Heart left ventricle (tissue), 16 donors: ENCODE results near the gene KSR2. TPM values are rescaled to one million over a fixed set of nuclear protein-coding genes. Genes with fewer than 3 reads are reported as not detected.

Experiments used
- ATAC-seq, 4 donors: fragments of 200-7000 bp; cut with Tn5 transposase; one replicate each; pipeline ENCODE4 v1.9.1; 2020 to 2022; ENCODE audit warnings: moderate library complexity in 4 of 4, mild to moderate bottlenecking in 3 of 4, moderate number of reproducible peaks in 1 of 4
- DNase-seq, 5 donors: peaks; one replicate each; pipeline ENCODE4 v3.0.0-alpha.2; 2020
- H3K27ac ChIP-seq, 12 donors: fragments of 200-600 bp; sonication (generic) in 4 of 12; one replicate each; pipeline versions ENCODE4 v1.5.0 to v1.8.0; 2016 to 2022; ENCODE audit warnings: mild to moderate bottlenecking in 2 of 12
- H3K27me3 ChIP-seq, 9 donors: fragments of 200-600 bp; sonication (generic) in 2 of 9; one replicate each; pipeline versions ENCODE4 v1.5.1 to v1.8.0; 2016 to 2022; ENCODE audit warnings: mild to moderate bottlenecking in 3 of 9
- H3K36me3 ChIP-seq, 9 donors: fragments of 200-600 bp; sonication (generic) in 2 of 9; one replicate each; pipeline versions ENCODE4 v1.5.0 to v1.8.0; 2018 to 2022; ENCODE audit warnings: mild to moderate bottlenecking in 2 of 9
- H3K4me1 ChIP-seq, 12 donors: fragments of 200-600 bp; sonication (generic) in 4 of 12; one replicate each; pipeline versions ENCODE4 v1.5.0 to v1.8.0; 2016 to 2022; ENCODE audit warnings: mild to moderate bottlenecking in 3 of 12
- H3K4me3 ChIP-seq, 12 donors: fragments of 200-600 bp; sonication (generic) in 4 of 12; one replicate each; pipeline versions ENCODE4 v1.5.0 to v1.8.0; 2017 to 2022; ENCODE audit warnings: mild to moderate bottlenecking in 9 of 12, moderate library complexity in 4 of 12
- H3K9me3 ChIP-seq, 12 donors: fragments of 200-600 bp; sonication (generic) in 4 of 12; one replicate each; pipeline versions ENCODE4 v1.5.0 to v1.8.0; 2016 to 2022; ENCODE audit warnings: mild to moderate bottlenecking in 1 of 12
- POLR2A ChIP-seq, 2 donors: fragments of 450-650 bp; IDR thresholded peaks; one replicate each; pipeline ENCODE4 v1.6.1; 2017; ENCODE audit warnings: antibody characterized with exemption in 2 of 2, mild to moderate bottlenecking in 2 of 2, moderate library complexity in 2 of 2
- WGBS, 4 donors: extraction: QIAGEN DNeasy Blood & Tissue Kit in 2 of 4; methylation state at CpG; one replicate each; pipeline versions ENCODE4 v1.1.5 to v1.1.7; 2013 to 2018; 5-methylcytosine and 5-hydroxymethylcytosine counted together
- intact Hi-C, 10 donors: fragments of 100-400 bp; cut with DNase I; formaldehyde crosslinking; loops; one replicate each; pipeline versions ENCODE4 v1.11.1 to v1.14.2; 2022
- polyA plus RNA-seq, 2 donors: library from polyadenylated mRNA; stranded (reverse); fragments of 200-250 nt; gene quantifications; one replicate each; pipeline ENCODE4 v1.2.3, GENCODE V29; 2013
- total RNA-seq, 9 donors: library from RNA; depleted of rRNA in 2 of 9; stranded (reverse); fragments of >200 nt in 2 of 9; fragmentation: NEBNext Ultra II Directional in 3 of 9; extraction: Animal tissue kit (Norgen Biotek cat#: 25700) in 3 of 9; gene quantifications; one replicate each; pipeline versions ENCODE4 v1.1.0 to v1.2.4, GENCODE V29; 2016 to 2023
- TF ChIP-seq, protein P1 (sequence below), 12 donors: fragments of 200-600 bp; sonication (generic) in 4 of 12; IDR thresholded peaks; one replicate each; pipeline versions ENCODE4 v1.5.0 to v1.8.0; 2018 to 2022; ENCODE audit warnings: antibody characterized with exemption in 12 of 12, mild to moderate bottlenecking in 5 of 12
- donor health status: ischemic (EF 13 %, LVEDD 7.1; RV severe dilation, severe dysfunction).
- donor health status: healthy with polysubstance abuse.
- donor health status: DM: no; HTN: yes; CAD: no.
- donor health status: DM: no; HTN: no; CAD: no.
- donor health status: ischemic (EF 25% LVEDD 6.9; RV normal size, moderate dysfunction).
- donor health status: ischemic (EF 25% LVEDD 5.7; RV mildly dilated, moderate dysfunction).
- donor health status: healthy.
- donor health status: DM: yes; HTN: yes; CAD: no.
- donor health status: ischemic (EF 35%, LVEDD 5.7; RV mildly dilated, moderate dysfunction).
- donor health status: nonischemic (EF 11% LVEDD 7.7; RV severe dilation, severe dysfunction).
- donor health status: DM: yes; HTN: yes; CAD: no.
- donor health status: PGD.
- donor health status: ischemic (EF 29% LVEDD 5.4; RV normal size, mild dysfunction).
- donor health status: nonischemic (EF 23%, LVEDD 6.1; RV moderate dilation, normal function).

Gene KSR2
- total and polyA plus RNA-seq, 11 donors = under 0.01 to 0.02 (median 0.02) TPM; not detected in 8

DNA sequence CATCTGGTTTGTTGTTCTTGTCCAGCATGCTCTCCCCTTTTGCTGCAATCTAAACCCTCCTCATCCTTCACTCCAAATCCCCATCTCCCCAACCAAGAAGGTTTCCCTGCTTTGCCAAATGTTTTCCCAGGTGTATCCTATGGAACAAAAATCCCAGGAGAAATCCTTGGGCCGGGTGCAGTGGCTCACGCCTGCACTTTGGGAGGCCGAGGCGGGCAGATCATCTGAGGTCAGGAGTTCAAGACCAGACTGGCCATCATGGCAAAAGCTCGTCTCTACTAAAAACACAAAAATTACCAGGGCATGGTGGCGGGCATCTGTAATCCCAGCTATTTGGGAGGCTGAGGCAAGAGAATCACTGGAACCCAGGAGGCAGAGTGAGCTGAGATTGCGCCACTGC is 5.0 kb downstream of the KSR2 start:
- DNase-seq (no peak), ATAC-seq (no peak)
- Histone ChIP-seq H3K9me3 (no peaks in the 10 kb centered on the region), H3K4me1 (peaks cover 0 to 5% (median 0%) of the 10 kb centered on the region in 12 donors), H3K36me3 (no peaks in the 10 kb centered on the region), H3K27me3 (peaks cover 7 to 48% (median 22%) of the 10 kb centered on the region in 9 donors), H3K27ac (no peak overlapping the region), H3K4me3 (no peak overlapping the region)
- WGBS, 4 donors = 71 to 89% (median 79%) methylated on average over 7 of the region's 7 CpGs
- intact Hi-C loops = no loop called here
- TF ChIP-seq, protein P1, sequence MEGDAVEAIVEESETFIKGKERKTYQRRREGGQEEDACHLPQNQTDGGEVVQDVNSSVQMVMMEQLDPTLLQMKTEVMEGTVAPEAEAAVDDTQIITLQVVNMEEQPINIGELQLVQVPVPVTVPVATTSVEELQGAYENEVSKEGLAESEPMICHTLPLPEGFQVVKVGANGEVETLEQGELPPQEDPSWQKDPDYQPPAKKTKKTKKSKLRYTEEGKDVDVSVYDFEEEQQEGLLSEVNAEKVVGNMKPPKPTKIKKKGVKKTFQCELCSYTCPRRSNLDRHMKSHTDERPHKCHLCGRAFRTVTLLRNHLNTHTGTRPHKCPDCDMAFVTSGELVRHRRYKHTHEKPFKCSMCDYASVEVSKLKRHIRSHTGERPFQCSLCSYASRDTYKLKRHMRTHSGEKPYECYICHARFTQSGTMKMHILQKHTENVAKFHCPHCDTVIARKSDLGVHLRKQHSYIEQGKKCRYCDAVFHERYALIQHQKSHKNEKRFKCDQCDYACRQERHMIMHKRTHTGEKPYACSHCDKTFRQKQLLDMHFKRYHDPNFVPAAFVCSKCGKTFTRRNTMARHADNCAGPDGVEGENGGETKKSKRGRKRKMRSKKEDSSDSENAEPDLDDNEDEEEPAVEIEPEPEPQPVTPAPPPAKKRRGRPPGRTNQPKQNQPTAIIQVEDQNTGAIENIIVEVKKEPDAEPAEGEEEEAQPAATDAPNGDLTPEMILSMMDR (IDR thresholded peaks at IDR 0.05) = no peak
- TF ChIP-seq POLR2A (IDR thresholded peaks at IDR 0.05) = no peak

DNA sequence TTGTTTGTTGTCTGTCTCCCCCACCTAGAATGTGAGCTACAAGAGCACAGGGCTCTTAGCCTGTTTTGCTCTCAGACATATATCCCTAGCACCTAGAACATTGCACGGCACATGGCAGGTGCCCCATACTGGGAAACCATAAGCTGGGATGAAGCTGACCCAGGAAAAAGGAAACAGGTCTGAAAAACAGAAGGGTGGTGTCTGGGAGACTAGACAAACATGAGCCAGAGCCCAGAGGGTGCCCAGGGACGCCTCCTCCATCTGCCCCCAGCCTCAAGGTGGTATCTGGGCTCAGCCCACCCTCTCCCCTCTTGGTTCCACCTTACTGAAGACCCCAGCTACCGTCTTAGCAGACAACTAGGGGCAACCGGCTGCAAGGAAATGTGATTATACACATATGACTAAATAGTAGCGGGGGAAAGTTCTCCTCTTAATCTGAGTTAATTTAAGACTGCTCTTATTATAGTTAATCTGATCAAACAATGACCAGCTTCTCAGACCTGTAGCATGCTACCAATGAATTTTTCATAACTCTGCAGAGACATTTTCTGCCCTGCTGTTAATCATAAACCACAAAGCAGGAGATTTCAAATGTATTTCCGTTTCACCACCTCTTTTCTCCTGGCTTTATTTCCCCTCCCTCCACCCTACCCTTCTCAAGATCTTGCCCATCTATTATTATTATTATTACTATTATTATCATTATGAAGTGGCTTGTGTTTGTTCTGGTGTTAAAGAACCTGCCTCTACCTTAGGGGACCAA is 31.9 kb downstream of the KSR2 start:
- Histone ChIP-seq H3K36me3 (no peaks in the 10 kb centered on the region), H3K4me3 (no peak overlapping the region), H3K27me3 (peaks cover 0 to 8% (median 0%) of the 10 kb centered on the region in 9 donors), H3K4me1 (no peaks in the 10 kb centered on the region), H3K27ac (no peak overlapping the region), H3K9me3 (no peaks in the 10 kb centered on the region)
- TF ChIP-seq, protein P1 (IDR thresholded peaks at IDR 0.05) = no peak
- TF ChIP-seq POLR2A (IDR thresholded peaks at IDR 0.05) = no peak
- 67 to 71% (median 67%) methylated on average over 6 of the region's 6 CpGs for WGBS, 4 donors
- intact Hi-C loops = no loop called here
- no peak for ATAC-seq
- DNase-seq = no peak

DNA sequence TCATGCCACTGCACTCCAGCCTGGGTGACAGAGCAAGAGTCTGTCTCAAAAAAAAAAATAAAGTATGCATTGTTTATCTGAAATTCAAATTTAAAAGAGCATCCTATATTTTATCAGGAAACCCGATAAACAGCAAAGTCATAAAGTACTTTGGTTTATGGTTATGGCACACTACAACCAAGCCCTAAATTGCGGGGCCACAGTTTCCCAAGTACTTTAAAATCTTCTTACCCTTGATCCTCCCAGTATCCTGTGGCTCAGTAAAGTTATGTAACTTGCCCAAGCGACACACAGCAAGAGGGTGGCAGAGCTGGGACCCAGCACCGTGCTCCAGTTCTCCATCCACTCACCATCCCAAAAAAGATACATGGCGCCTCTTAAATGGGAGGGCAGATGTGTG is 35.2 kb downstream of the KSR2 start:
- Histone ChIP-seq H3K4me3 (no peak overlapping the region), H3K4me1 (no peaks in the 10 kb centered on the region), H3K27me3 (peaks cover 0 to 7% (median 0%) of the 10 kb centered on the region in 9 donors), H3K27ac (no peak overlapping the region), H3K36me3 (no peaks in the 10 kb centered on the region), H3K9me3 (no peaks in the 10 kb centered on the region)
- DNase-seq = no peak
- 87 to 95% (median 93%) methylated on average over 5 of the region's 5 CpGs for WGBS, 4 donors
- intact Hi-C loops = no loop called here
- TF ChIP-seq, protein P1 (IDR thresholded peaks at IDR 0.05) = no peak
- no peak for ATAC-seq

DNA sequence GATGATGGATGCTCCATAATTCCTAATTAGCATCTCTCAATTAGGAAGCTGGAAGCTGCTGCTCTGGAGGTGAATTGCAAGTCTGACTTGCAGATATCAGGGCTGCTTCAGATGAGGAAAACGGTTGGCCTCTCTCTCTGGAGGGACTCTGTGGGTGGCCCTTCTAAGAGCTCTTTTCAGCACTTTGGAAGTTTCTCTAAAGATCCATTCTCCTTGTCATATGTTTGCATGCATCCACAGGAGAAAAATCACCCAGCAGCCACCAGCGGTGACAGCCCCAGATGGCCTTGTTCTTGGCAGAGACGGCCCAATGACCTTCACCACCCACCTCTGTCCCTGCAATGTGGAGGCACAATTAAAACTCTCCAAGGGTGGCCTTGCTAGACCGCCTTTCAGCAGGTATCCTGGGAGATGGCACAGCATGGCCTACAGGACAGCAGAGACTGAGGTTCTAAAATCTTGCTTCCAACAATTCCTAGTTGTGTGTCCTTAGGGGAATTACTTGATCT is 42.3 kb downstream of the KSR2 start:
- TF ChIP-seq, protein P1 (IDR thresholded peaks at IDR 0.05) = no peak
- no peak for TF ChIP-seq POLR2A (IDR thresholded peaks at IDR 0.05)
- no peak overlapping the region for H3K27ac ChIP-seq
- no peaks in the 10 kb centered on the region for H3K9me3 ChIP-seq
- DNase-seq = no peak
- intact Hi-C loops = no loop called here
- no peaks in the 10 kb centered on the region for H3K27me3 ChIP-seq
- H3K36me3 ChIP-seq = no peaks in the 10 kb centered on the region
- peak in 1 of 4 donors; percentile 50 for ATAC-seq
- WGBS, 4 donors = 45 to 61% (median 49%) methylated on average over 3 to 4 of the region's 4 CpGs
- peaks cover 0 to 5% (median 0%) of the 10 kb centered on the region in 12 donors for H3K4me1 ChIP-seq
- no peak overlapping the region for H3K4me3 ChIP-seq
